ENCODE measurements around the gene PDK2. TPM values are rescaled to one million over a fixed set of nuclear protein-coding genes. Genes with fewer than 3 reads are reported as not detected.

PDK2 gene
- total RNA-seq, 1 experiment from 2014 or later, result 13.7 TPM

GRCh38 chr17:50100480-50100883, 5.3 kb downstream of the PDK2 start:
- DNase-seq (ENCODE audit: low spot score), result peak; percentile 65

GRCh38 chr17:50100921-50101345, 5.8 kb downstream of the PDK2 start:
- DNase-seq (ENCODE audit: low spot score), result no peak

- DNase-seq (ENCODE audit: low spot score), result no peak
Observed at GRCh38 chr17:50101346-50102163, 6.4 kb downstream of the PDK2 start.

GRCh38 chr17:50102164-50102991, 7.2 kb downstream of the PDK2 start:
- no peak for DNase-seq (ENCODE audit: low spot score)

- no peak for DNase-seq (ENCODE audit: low spot score)
Observed at GRCh38 chr17:50103252-50103651, 8.1 kb downstream of the PDK2 start.

- no peak for DNase-seq (ENCODE audit: low spot score)
Observed at GRCh38 chr17:50103941-50104340, 8.8 kb downstream of the PDK2 start.

- DNase-seq (ENCODE audit: low spot score), result no peak
Observed at GRCh38 chr17:50105811-50106210, 10.7 kb downstream of the PDK2 start.

GRCh38 chr17:50106393-50107131, 11.4 kb downstream of the PDK2 start:
- no peak for DNase-seq (ENCODE audit: low spot score)

GRCh38 chr17:50107790-50108414, 12.8 kb downstream of the PDK2 start:
- peak; percentile 72 for DNase-seq (ENCODE audit: low spot score)

- no peak for DNase-seq (ENCODE audit: low spot score)
Observed at GRCh38 chr17:50108556-50108955, 13.4 kb downstream of the PDK2 start.

- no peak for DNase-seq (ENCODE audit: low spot score)
Observed at GRCh38 chr17:50109207-50109606, 14.1 kb downstream of the PDK2 start.

GRCh38 chr17:50109785-50110184, 14.6 kb downstream of the PDK2 start:
- DNase-seq (ENCODE audit: low spot score), result no peak

GRCh38 chr17:50110591-50111349, 15.6 kb downstream of the PDK2 start:
- DNase-seq (ENCODE audit: low spot score), result no peak

GRCh38 chr17:50111673-50112655, 16.8 kb downstream of the PDK2 start:
- no peak for DNase-seq (ENCODE audit: low spot score)

- DNase-seq (ENCODE audit: low spot score), result no peak
Observed at GRCh38 chr17:50112694-50113093, 17.5 kb downstream of the PDK2 start.

GRCh38 chr17:50113624-50114320, 18.6 kb downstream of the PDK2 start:
- DNase-seq (ENCODE audit: low spot score), result no peak

- no peak for DNase-seq (ENCODE audit: low spot score)
Observed at GRCh38 chr17:50114401-50114800, 19.2 kb downstream of the PDK2 start.

GRCh38 chr17:50114849-50115357, 19.8 kb downstream of the PDK2 start:
- peak; percentile 64 for DNase-seq (ENCODE audit: low spot score)

- no peak for DNase-seq (ENCODE audit: low spot score)
Observed at GRCh38 chr17:50115756-50116155, 20.6 kb downstream of the PDK2 start.

Measured in A172 (cell line).